Memory B cell (primary cell): ENCODE data around the gene PPP2R2B.

ENCODE experiments used
- ATAC-seq: fragments of 150-1000 bp; cut with Tn5 transposase; 2 replicates; pipeline ENCODE4 v1.10.0; 2021; ENCODE audit warnings: low read depth, mild to moderate bottlenecking, moderate library complexity
- DNase-seq, 2 donors: peaks; one replicate each; pipeline ENCODE4 v3.0.0; 2022; ENCODE audit warnings: low spot score in 2 of 2
- H3K27ac Mint-ChIP-seq: one replicate; pipeline ENCODE4 v1.8.0; 2022; ENCODE audit warnings: mild to moderate bottlenecking, moderate library complexity, mixed read lengths
- H3K27me3 Mint-ChIP-seq: one replicate; pipeline ENCODE4 v1.8.0; 2022; ENCODE audit warnings: mixed read lengths
- H3K36me3 Mint-ChIP-seq: one replicate; pipeline ENCODE4 v1.8.0; 2022; ENCODE audit warnings: mild to moderate bottlenecking, mixed read lengths
- H3K4me1 Mint-ChIP-seq: one replicate; pipeline ENCODE4 v1.8.0; 2022; ENCODE audit warnings: mixed read lengths
- H3K4me3 Mint-ChIP-seq: one replicate; pipeline ENCODE4 v1.8.0; 2022; ENCODE audit warnings: mild to moderate bottlenecking, moderate library complexity, mixed read lengths
- H3K9me3 Mint-ChIP-seq: one replicate; pipeline ENCODE4 v1.8.0; 2022; ENCODE audit warnings: mixed read lengths

The PPP2R2B gene

GRCh38 chr5:146828385-146828784 lies 50.2 kb downstream of the PPP2R2B start:
- Mint-ChIP-seq H3K36me3 (no peaks in the 10 kb centered on the region), H3K4me1 (no peaks in the 10 kb centered on the region), H3K9me3 (no peaks in the 10 kb centered on the region), H3K27me3 (no peaks in the 10 kb centered on the region), H3K4me3 (no peak overlapping the region), H3K27ac (no peak overlapping the region)
- DNase-seq (no peak), ATAC-seq (no peak)

GRCh38 chr5:146827901-146828300 lies 50.7 kb downstream of the PPP2R2B start:
- H3K27me3 Mint-ChIP-seq: no peaks in the 10 kb centered on the region
- H3K27ac Mint-ChIP-seq: no peak overlapping the region
- DNase-seq (no peak), ATAC-seq (no peak)
- H3K36me3 Mint-ChIP-seq: no peaks in the 10 kb centered on the region
- H3K9me3 Mint-ChIP-seq: no peaks in the 10 kb centered on the region
- no peak overlapping the region for H3K4me3 Mint-ChIP-seq
- no peaks in the 10 kb centered on the region for H3K4me1 Mint-ChIP-seq

GRCh38 chr5:146825033-146825432 lies 53.5 kb downstream of the PPP2R2B start:
- DNase-seq (no peak), ATAC-seq (no peak)
- Mint-ChIP-seq H3K36me3 (no peaks in the 10 kb centered on the region), H3K9me3 (no peaks in the 10 kb centered on the region), H3K4me1 (no peaks in the 10 kb centered on the region), H3K4me3 (no peak overlapping the region), H3K27ac (no peak overlapping the region), H3K27me3 (no peaks in the 10 kb centered on the region)

GRCh38 chr5:146821732-146822131 lies 56.8 kb downstream of the PPP2R2B start:
- no peak overlapping the region for H3K27ac Mint-ChIP-seq
- ATAC-seq (no peak), DNase-seq (no peak)
- no peaks in the 10 kb centered on the region for H3K27me3 Mint-ChIP-seq
- no peaks in the 10 kb centered on the region for H3K4me1 Mint-ChIP-seq
- H3K4me3 Mint-ChIP-seq: no peak overlapping the region
- no peaks in the 10 kb centered on the region for H3K36me3 Mint-ChIP-seq
- H3K9me3 Mint-ChIP-seq: peaks cover 4% of the 10 kb centered on the region

GRCh38 chr5:146820987-146821386 lies 57.6 kb downstream of the PPP2R2B start:
- Mint-ChIP-seq H3K36me3 (no peaks in the 10 kb centered on the region), H3K4me1 (no peaks in the 10 kb centered on the region), H3K27me3 (no peaks in the 10 kb centered on the region), H3K9me3 (peaks cover 4% of the 10 kb centered on the region), H3K4me3 (no peak overlapping the region), H3K27ac (no peak overlapping the region)
- no peak for ATAC-seq
- no peak for DNase-seq

DNA sequence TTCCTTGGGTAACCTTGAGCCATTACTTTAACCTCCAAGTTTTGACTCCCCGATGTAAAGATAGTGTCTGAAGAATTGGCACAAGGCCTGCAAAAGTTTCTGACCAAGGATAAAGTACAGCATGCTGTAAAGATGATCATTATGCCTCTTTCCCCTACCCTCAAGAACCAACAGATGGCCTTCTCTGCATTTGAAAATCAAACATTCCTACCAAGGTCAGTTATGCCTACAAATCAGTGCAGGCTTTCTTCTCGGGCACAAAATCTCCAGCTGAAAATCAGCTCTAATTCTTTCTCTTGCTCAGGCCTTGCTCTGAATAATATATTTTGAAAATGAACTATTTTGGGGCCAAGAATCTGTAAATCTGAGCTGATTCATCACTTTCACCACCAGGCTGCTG lies 59.7 kb downstream of the PPP2R2B start:
- Mint-ChIP-seq H3K4me3 (no peak overlapping the region), H3K27me3 (no peaks in the 10 kb centered on the region), H3K4me1 (no peaks in the 10 kb centered on the region), H3K27ac (no peak overlapping the region), H3K36me3 (no peaks in the 10 kb centered on the region), H3K9me3 (peaks cover 4% of the 10 kb centered on the region)
- DNase-seq: no peak
- ATAC-seq: no peak

GRCh38 chr5:146817973-146818372 lies 60.6 kb downstream of the PPP2R2B start:
- Mint-ChIP-seq H3K4me1 (no peaks in the 10 kb centered on the region), H3K4me3 (no peak overlapping the region), H3K27ac (no peak overlapping the region), H3K36me3 (no peaks in the 10 kb centered on the region), H3K27me3 (peaks cover 3% of the 10 kb centered on the region), H3K9me3 (peaks cover 5% of the 10 kb centered on the region)
- no peak for ATAC-seq
- no peak for DNase-seq

DNA sequence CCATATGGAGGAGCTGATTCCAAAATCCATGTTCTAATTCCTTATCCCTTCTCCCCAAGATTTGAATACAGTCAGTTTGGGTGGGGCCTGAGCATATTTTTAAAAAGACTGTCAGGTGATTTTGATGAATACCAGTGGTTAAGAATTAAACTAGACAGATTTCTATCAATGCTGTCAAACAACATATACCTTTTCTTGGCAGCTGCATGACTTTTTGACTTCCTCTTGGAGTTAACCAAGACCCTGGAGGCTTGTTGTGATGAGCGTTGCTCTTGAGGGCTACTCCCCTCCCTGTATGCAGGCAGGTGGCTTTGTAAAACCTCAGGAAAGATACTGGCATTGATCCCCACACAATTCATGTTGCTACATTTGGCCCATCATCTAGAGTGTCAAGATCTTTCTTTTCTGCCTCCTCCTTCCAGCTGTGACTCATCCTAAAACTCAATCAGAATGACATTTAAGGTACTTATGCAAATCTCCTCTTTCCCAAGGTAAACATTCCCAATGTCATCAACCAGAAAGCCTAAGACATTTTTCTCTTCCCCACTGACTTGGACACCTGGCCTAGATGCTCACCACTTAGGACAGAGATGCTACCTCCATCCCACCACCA lies 61.7 kb downstream of the PPP2R2B start:
- H3K27me3 Mint-ChIP-seq: peaks cover 3% of the 10 kb centered on the region
- H3K4me1 Mint-ChIP-seq: no peaks in the 10 kb centered on the region
- peaks cover 5% of the 10 kb centered on the region for H3K9me3 Mint-ChIP-seq
- DNase-seq (no peak), ATAC-seq (no peak)
- H3K27ac Mint-ChIP-seq: no peak overlapping the region
- no peaks in the 10 kb centered on the region for H3K36me3 Mint-ChIP-seq
- H3K4me3 Mint-ChIP-seq: no peak overlapping the region

- no peaks in the 10 kb centered on the region for H3K4me1 Mint-ChIP-seq
- ATAC-seq: no peak
- H3K27me3 Mint-ChIP-seq: peaks cover 3% of the 10 kb centered on the region
- H3K36me3 Mint-ChIP-seq: no peaks in the 10 kb centered on the region
- no peak overlapping the region for H3K4me3 Mint-ChIP-seq
- H3K9me3 Mint-ChIP-seq: peaks cover 5% of the 10 kb centered on the region
- no peak for DNase-seq
- no peak overlapping the region for H3K27ac Mint-ChIP-seq
These were observed 63.1 kb downstream of the PPP2R2B start for GRCh38 chr5:146815411-146815810.

GRCh38 chr5:146813346-146814157 lies 65.0 kb downstream of the PPP2R2B start:
- peaks cover 3% of the 10 kb centered on the region for H3K27me3 Mint-ChIP-seq
- peaks cover 6% of the 10 kb centered on the region for H3K9me3 Mint-ChIP-seq
- no peaks in the 10 kb centered on the region for H3K4me1 Mint-ChIP-seq
- no peaks in the 10 kb centered on the region for H3K36me3 Mint-ChIP-seq
- no peak overlapping the region for H3K27ac Mint-ChIP-seq
- no peak overlapping the region for H3K4me3 Mint-ChIP-seq
- no peak for DNase-seq
- no peak for ATAC-seq

- Mint-ChIP-seq H3K36me3 (no peaks in the 10 kb centered on the region), H3K27me3 (no peaks in the 10 kb centered on the region), H3K4me3 (no peak overlapping the region), H3K9me3 (peaks cover 1% of the 10 kb centered on the region), H3K4me1 (no peaks in the 10 kb centered on the region), H3K27ac (no peak overlapping the region)
- no peak for ATAC-seq
- DNase-seq: no peak
These were observed 73.5 kb downstream of the PPP2R2B start for GRCh38 chr5:146805081-146805480.

DNA sequence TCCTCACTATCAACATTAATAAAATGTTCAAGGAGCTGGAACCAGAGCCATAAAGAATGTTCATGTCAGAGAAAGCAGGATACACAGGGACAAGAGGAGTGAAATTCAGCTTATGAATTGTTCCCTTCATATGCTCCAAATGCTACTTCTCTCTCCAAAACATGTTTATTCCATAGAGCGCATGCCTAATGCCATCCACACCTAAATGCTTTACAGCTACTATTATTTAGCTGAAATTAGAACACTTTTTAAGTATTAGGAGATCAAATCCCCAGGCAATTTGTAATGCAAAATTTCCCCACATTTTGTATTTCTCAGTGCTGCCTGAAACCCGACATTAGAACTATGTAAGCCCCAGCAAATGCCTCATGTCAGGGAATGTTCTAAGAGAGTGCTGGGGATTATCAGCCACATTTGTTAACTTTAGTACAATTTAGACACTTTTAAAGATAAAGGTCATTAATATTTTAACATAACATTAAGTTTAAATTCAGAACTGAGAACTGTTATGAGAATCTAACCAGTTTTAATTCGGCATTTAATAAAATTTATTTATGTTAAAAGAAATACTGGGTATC lies 75.5 kb downstream of the PPP2R2B start:
- Mint-ChIP-seq H3K27ac (no peak overlapping the region), H3K9me3 (no peaks in the 10 kb centered on the region), H3K27me3 (no peaks in the 10 kb centered on the region), H3K4me1 (no peaks in the 10 kb centered on the region), H3K36me3 (no peaks in the 10 kb centered on the region), H3K4me3 (no peak overlapping the region)
- ATAC-seq: no peak
- DNase-seq: no peak

GRCh38 chr5:146799671-146800070 lies 78.9 kb downstream of the PPP2R2B start:
- DNase-seq (no peak), ATAC-seq (no peak)
- Mint-ChIP-seq H3K4me1 (no peaks in the 10 kb centered on the region), H3K36me3 (no peaks in the 10 kb centered on the region), H3K27ac (no peak overlapping the region), H3K27me3 (no peaks in the 10 kb centered on the region), H3K9me3 (no peaks in the 10 kb centered on the region), H3K4me3 (no peak overlapping the region)

- H3K27ac Mint-ChIP-seq: no peak overlapping the region
- DNase-seq (no peak), ATAC-seq (no peak)
- H3K4me1 Mint-ChIP-seq: no peaks in the 10 kb centered on the region
- H3K9me3 Mint-ChIP-seq: no peaks in the 10 kb centered on the region
- H3K4me3 Mint-ChIP-seq: no peak overlapping the region
- no peaks in the 10 kb centered on the region for H3K36me3 Mint-ChIP-seq
- H3K27me3 Mint-ChIP-seq: no peaks in the 10 kb centered on the region
These were observed 79.3 kb downstream of the PPP2R2B start for GRCh38 chr5:146799231-146799630.
